ENCODE results near the gene CCDC9. TPM values are rescaled to one million over a fixed set of nuclear protein-coding genes. Genes with fewer than 3 reads are reported as not detected.
A peak's percentile ranks its signal among the peaks of the same experiment; 100 is the strongest.
"Not testable (repeated sequence)": the region's sequence is repeated elsewhere in the genome, so short reads cannot be mapped to it uniquely, and the experiment has no call there.

Gene CCDC9
- total RNA-seq, 1 donor from 2014 or later, result 19.9 TPM

GRCh38 chr19:47231215-47232054, 24.9 kb upstream of the CCDC9 start:
- no peak for DNase-seq (ENCODE audit: extremely low read depth, low read depth, low spot score)

- no peak for DNase-seq (ENCODE audit: extremely low read depth, low read depth, low spot score)
Measured at GRCh38 chr19:47232422-47233211, 23.7 kb upstream of the CCDC9 start.

- no peak for DNase-seq (ENCODE audit: extremely low read depth, low read depth, low spot score)
Measured at GRCh38 chr19:47236072-47236675, 20.2 kb upstream of the CCDC9 start.

- DNase-seq (ENCODE audit: extremely low read depth, low read depth, low spot score), result no peak
Measured at GRCh38 chr19:47239152-47239551, 17.2 kb upstream of the CCDC9 start.

- no peak for DNase-seq (ENCODE audit: extremely low read depth, low read depth, low spot score)
Measured at GRCh38 chr19:47239610-47240296, 16.6 kb upstream of the CCDC9 start.

GRCh38 chr19:47240556-47240955, 15.8 kb upstream of the CCDC9 start:
- no peak for DNase-seq (ENCODE audit: extremely low read depth, low read depth, low spot score)

- DNase-seq (ENCODE audit: extremely low read depth, low read depth, low spot score), result no peak
Measured at GRCh38 chr19:47240996-47241918, 15.1 kb upstream of the CCDC9 start.

- DNase-seq (ENCODE audit: extremely low read depth, low read depth, low spot score), result no peak
Measured at GRCh38 chr19:47241919-47242577, 14.3 kb upstream of the CCDC9 start.

- no peak for DNase-seq (ENCODE audit: extremely low read depth, low read depth, low spot score)
Measured at GRCh38 chr19:47243364-47243775, 13.0 kb upstream of the CCDC9 start.

- DNase-seq (ENCODE audit: extremely low read depth, low read depth, low spot score), result no peak
Measured at GRCh38 chr19:47243776-47244547, 12.4 kb upstream of the CCDC9 start.

- no peak for DNase-seq (ENCODE audit: extremely low read depth, low read depth, low spot score)
Measured at GRCh38 chr19:47247308-47247990, 8.9 kb upstream of the CCDC9 start.

GRCh38 chr19:47253016-47253415, 3.3 kb upstream of the CCDC9 start:
- DNase-seq (ENCODE audit: extremely low read depth, low read depth, low spot score), result not testable (repeated sequence)

- no peak for DNase-seq (ENCODE audit: extremely low read depth, low read depth, low spot score)
Measured at GRCh38 chr19:47253467-47253881, 2.9 kb upstream of the CCDC9 start.

- no peak for DNase-seq (ENCODE audit: extremely low read depth, low read depth, low spot score)
Measured at GRCh38 chr19:47253970-47254369, 2.4 kb upstream of the CCDC9 start.

GRCh38 chr19:47256693-47257410, 527 bp downstream of the CCDC9 start:
- peak; percentile 85 for DNase-seq (ENCODE audit: extremely low read depth, low read depth, low spot score)

GRCh38 chr19:47257411-47258169, 1.3 kb downstream of the CCDC9 start:
- no peak for DNase-seq (ENCODE audit: extremely low read depth, low read depth, low spot score)

GRCh38 chr19:47258434-47258833, 2.1 kb downstream of the CCDC9 start:
- DNase-seq (ENCODE audit: extremely low read depth, low read depth, low spot score), result no peak

Data from glomerular endothelial cell (primary cell).